ENCODE results near the gene PABPN1L. TPM values are rescaled to one million over a fixed set of nuclear protein-coding genes. Genes with fewer than 3 reads are reported as not detected.

Gene PABPN1L
- total and polyA plus RNA-seq, 2 donors (not counting 1 experiment from before 2014, with no cell fraction given), result 0.21 to 0.84 TPM

DNA sequence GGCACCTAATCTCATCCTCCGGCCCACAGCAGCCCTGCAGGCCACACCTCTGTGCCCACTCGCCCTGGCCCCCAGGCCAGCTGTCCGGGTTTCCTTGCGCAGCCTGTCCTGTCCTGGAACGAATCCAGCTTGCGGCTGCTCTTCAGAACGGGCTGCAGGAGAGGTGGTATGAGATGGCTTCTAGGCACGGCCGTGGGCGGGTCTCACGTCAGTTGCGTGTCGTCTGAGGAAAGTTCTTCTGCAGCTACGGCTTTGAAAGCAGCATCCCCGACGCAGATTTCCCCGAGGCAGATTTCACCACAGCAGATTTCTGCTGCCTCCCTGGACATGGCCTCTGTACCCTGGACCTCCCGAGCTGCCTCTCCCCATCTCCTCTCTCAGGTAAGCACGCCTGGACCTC is 27.9 kb downstream of the PABPN1L start:
- no peaks in the 10 kb centered on the region for H3K9me3 ChIP-seq (ENCODE audit: control extremely low read depth in 1 of 3, control insufficient read depth in 2 of 3, insufficient read depth in 1 of 3, low read length in 2 of 3)
- H3K4me1 Mint-ChIP-seq, result peaks cover 1% of the 10 kb centered on the region
- no peak overlapping the region for H3K4me3 Mint-ChIP-seq
- ATAC-seq (ENCODE audit: low read depth) (no peak), DNase-seq (no peak)
- WGBS (ENCODE audit: insufficient coverage), result 96% methylated on average over 18 of the region's 19 CpGs
- intact Hi-C loops (cut with micrococcal nuclease), result no loop called here
- CTCF ChIA-PET, result interaction anchor here (1.1 to 1.2 kb wide), 2 partner anchors 19 to 101 kb away, joined by 3 read pairs; no protein-coding TSS in a partner anchor
- no peaks in the 10 kb centered on the region for H3K4me1 ChIP-seq (ENCODE audit: control insufficient read depth in 2 of 2, insufficient read depth in 2 of 2, low read length in 2 of 2)
- H3K79me2 ChIP-seq (ENCODE audit: control insufficient read depth, insufficient read depth, low read length), result peaks cover 12% of the 10 kb centered on the region
- H3K9ac ChIP-seq (ENCODE audit: low read length), result no peak overlapping the region
- peaks cover 0 to 14% of the 10 kb centered on the region in 2 experiments for H3K36me3 ChIP-seq (replicated peaks in 1 of 2; ENCODE audit: control extremely low read depth in 1 of 2, control insufficient read depth in 1 of 2, extremely low read depth in 1 of 2, insufficient read depth in 2 of 2, low read length in 1 of 2)
- H2AFZ ChIP-seq (ENCODE audit: insufficient read depth, low read depth, low read length, poor library complexity, severe bottlenecking), result no peak overlapping the region
- H3K4me2 ChIP-seq (replicated peaks; ENCODE audit: low read depth, low read length, poor library complexity, severe bottlenecking), result no peak overlapping the region
- no peak for TF ChIP-seq CTCF (IDR thresholded peaks at IDR 0.05)
- no peak for TF ChIP-seq EZH2 (IDR thresholded peaks at IDR 0.05; ENCODE audit: borderline replicate concordance, insufficient read depth, low read depth, low read length, poor library complexity, severe bottlenecking)
- POLR2A ChIA-PET, result no interaction called here
- no peaks in the 10 kb centered on the region for H3K9me3 Mint-ChIP-seq (ENCODE audit: insufficient read depth)
- H3K27ac Mint-ChIP-seq, result no peak overlapping the region
- no peaks in the 10 kb centered on the region for H3K27me3 ChIP-seq (replicated peaks in 1 of 4; ENCODE audit: control extremely low read depth in 1 of 4, control insufficient read depth in 3 of 4, insufficient read depth in 4 of 4, low read length in 3 of 4)
- peaks cover 7% of the 10 kb centered on the region for H4K20me1 ChIP-seq (ENCODE audit: control insufficient read depth, insufficient read depth, low read length, poor library complexity, severe bottlenecking)
- no peak overlapping the region for H3K27ac ChIP-seq (ENCODE audit: low read length in 2 of 2)
- H3K4me3 ChIP-seq (ENCODE audit: control extremely low read depth in 1 of 5, extremely low read depth in 1 of 5, insufficient read depth in 1 of 5, low read depth in 2 of 5, low read length in 4 of 5), result no peak overlapping the region
- H3K27me3 Mint-ChIP-seq, result no peaks in the 10 kb centered on the region

DNA sequence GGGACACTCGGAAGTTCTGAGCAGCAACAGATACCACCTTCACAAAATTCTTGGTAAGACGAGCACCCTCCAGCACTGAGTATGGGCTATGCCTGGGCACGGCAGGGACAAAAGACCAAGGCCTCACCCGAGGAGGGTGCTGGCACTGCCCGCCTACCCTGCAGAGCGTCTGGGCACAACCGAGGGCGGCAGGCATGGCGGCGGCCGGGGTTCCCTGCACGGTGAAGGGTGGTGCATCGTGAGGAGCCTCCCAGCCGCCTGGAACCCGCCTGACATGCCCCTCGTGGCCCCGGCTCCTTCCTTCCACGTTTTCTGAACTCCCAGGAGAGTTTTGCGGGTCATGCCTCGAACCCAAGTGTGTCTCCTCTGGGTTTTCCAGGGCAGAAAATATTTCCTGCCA is 28.7 kb downstream of the PABPN1L start:
- Mint-ChIP-seq H3K27ac (no peak overlapping the region), H3K4me3 (no peak overlapping the region), H3K4me1 (peaks cover 2% of the 10 kb centered on the region), H3K9me3 (ENCODE audit: insufficient read depth) (no peaks in the 10 kb centered on the region), H3K27me3 (no peaks in the 10 kb centered on the region)
- Histone ChIP-seq H3K27ac (ENCODE audit: low read length in 2 of 2) (no peak overlapping the region), H3K79me2 (ENCODE audit: control insufficient read depth, insufficient read depth, low read length) (peaks cover 6% of the 10 kb centered on the region), H3K36me3 (replicated peaks in 1 of 2; ENCODE audit: control extremely low read depth in 1 of 2, control insufficient read depth in 1 of 2, extremely low read depth in 1 of 2, insufficient read depth in 2 of 2, low read length in 1 of 2) (peaks cover 0 to 14% of the 10 kb centered on the region in 2 experiments), H3K9ac (ENCODE audit: low read length) (no peak overlapping the region), H3K4me2 (replicated peaks; ENCODE audit: low read depth, low read length, poor library complexity, severe bottlenecking) (no peak overlapping the region), H2AFZ (ENCODE audit: insufficient read depth, low read depth, low read length, poor library complexity, severe bottlenecking) (no peak overlapping the region), H3K4me3 (ENCODE audit: control extremely low read depth in 1 of 5, extremely low read depth in 1 of 5, insufficient read depth in 1 of 5, low read depth in 2 of 5, low read length in 4 of 5) (no peak overlapping the region), H3K9me3 (ENCODE audit: control extremely low read depth in 1 of 3, control insufficient read depth in 2 of 3, insufficient read depth in 1 of 3, low read length in 2 of 3) (no peaks in the 10 kb centered on the region), H3K27me3 (replicated peaks in 1 of 4; ENCODE audit: control extremely low read depth in 1 of 4, control insufficient read depth in 3 of 4, insufficient read depth in 4 of 4, low read length in 3 of 4) (no peaks in the 10 kb centered on the region), H4K20me1 (ENCODE audit: control insufficient read depth, insufficient read depth, low read length, poor library complexity, severe bottlenecking) (peaks cover 7% of the 10 kb centered on the region), H3K4me1 (ENCODE audit: control insufficient read depth in 2 of 2, insufficient read depth in 2 of 2, low read length in 2 of 2) (no peaks in the 10 kb centered on the region)
- WGBS (ENCODE audit: insufficient coverage), result 87% methylated on average over 20 of the region's 20 CpGs
- CTCF ChIA-PET, result no interaction called here
- intact Hi-C loops (cut with micrococcal nuclease), result no loop called here
- DNase-seq (no peak), ATAC-seq (ENCODE audit: low read depth) (no peak)
- no peak for TF ChIP-seq EZH2 (IDR thresholded peaks at IDR 0.05; ENCODE audit: borderline replicate concordance, insufficient read depth, low read depth, low read length, poor library complexity, severe bottlenecking)
- TF ChIP-seq CTCF (IDR thresholded peaks at IDR 0.05), result no peak
- POLR2A ChIA-PET, result no interaction called here
